ENCODE measurements around the gene TMEM250.
A peak's percentile ranks its signal among the peaks of the same experiment; 100 is the strongest.
"Not testable (repeated sequence)": the region's sequence is repeated elsewhere in the genome, so short reads cannot be mapped to it uniquely, and the experiment has no call there.

The TMEM250 gene

DNA sequence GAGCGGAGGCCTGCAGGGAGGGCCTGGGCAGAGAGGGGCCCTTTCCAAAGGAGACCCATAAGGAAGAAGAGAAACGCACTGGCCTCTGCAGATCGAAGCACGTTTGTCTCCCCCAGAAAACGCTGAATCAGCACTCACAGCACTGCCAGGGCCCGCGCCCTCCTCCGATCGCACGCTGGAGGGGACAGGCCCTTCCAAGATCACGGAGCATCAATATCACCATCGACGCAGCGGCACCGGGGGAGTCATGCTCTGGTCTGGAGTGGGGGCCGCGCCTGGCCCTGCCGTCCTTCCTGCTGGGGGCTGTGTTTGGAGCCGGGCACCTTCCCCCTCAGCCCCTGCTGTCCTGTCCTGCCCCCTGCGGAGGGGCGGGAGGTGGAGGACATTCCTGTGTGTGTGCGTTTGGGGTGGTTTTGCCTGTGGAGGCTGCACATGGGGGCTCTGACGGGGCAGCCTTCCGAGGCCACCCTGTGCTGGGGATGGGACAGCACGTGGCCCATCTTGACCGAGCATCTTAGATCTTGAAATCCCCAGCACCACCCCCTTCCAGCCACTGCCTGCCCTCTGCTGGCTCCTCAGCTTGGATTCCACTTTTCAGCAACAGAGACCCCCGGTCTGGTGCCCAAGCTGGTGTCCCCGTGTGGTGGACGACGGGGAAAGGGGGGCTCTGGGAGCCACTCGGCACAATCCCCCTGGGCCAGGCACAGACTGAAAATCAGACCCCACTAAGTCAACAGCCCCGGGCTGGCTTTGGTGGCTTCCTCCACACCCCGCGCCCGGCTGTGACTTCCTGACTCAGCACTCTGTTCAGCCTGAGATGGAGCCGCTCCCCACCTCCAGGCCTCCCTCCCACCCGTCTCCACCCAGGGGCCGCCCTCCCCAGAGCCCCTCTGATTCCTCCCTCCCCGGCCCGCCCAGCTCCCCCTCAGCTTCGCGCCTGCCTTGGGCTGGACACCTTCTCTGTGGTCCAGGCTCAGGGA, 8.3 kb downstream of the TMEM250 start:
- DNase-seq = peak; percentile 62

DNA sequence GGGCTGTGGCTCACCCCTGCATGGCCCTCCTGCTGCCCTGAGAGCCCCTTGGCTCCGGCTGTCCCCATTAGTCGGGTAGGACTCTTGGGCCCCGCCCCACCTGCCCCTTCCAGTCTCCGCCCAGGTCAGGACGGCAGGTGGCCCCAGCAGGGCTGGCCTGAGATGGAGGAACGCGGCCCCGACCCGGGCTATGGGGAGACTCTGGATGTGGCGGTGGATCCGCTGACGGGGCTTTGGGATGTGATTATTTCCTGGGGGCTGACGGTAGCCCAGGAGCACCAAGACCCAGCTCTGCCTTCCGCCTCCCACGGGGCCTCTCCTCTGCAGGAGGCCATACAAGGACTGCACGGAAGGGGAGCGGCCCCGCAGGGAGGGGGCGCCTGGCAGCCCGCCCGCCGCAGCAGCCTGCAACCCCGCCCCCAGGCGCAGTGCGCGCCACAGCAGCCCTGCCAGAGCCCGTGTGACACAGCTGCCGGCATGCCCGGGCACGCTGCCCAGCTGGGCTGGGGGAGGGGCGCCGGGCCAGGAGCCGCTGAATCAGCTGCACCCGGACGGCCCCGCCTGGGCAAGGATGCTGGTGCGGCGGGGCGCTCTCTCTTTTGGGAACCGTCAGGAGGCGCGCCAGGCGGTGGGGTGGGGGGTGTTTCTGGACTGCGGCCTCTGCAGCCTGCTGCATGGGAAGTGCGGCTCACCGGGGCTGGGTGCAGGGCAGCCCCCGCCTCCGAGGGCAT, 9.2 kb downstream of the TMEM250 start:
- peak; percentile 94 for DNase-seq

DNA sequence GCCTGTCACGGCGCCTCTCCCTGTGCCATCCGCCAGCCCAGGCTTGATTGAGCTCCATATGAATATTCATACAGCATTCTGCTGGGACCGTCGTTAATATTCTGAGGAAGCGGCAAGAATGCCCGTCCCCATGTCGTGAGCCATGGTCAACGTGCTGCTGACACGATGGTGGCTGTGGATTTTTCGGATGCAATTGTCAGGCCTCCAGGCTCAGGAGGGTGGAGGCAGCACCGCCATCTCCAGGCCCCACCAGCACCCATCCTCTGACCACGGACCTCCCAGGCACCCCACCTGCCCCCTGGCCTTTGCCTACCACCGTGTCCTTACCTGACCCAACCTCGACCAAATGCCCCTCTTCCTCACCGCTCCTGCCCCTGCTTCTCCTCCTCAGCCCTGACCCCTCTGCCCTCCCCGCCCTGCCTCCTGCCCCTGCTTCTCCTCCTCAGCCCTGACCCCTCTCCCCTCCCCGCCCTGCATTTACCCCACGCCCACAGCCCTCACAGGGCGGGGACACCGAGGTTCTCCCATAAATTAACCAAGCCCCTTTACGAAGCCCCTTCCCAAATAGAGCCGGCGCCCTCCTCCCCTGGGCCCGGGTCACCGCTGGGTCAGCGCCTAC, 9.9 kb downstream of the TMEM250 start:
- no peak for DNase-seq

DNA sequence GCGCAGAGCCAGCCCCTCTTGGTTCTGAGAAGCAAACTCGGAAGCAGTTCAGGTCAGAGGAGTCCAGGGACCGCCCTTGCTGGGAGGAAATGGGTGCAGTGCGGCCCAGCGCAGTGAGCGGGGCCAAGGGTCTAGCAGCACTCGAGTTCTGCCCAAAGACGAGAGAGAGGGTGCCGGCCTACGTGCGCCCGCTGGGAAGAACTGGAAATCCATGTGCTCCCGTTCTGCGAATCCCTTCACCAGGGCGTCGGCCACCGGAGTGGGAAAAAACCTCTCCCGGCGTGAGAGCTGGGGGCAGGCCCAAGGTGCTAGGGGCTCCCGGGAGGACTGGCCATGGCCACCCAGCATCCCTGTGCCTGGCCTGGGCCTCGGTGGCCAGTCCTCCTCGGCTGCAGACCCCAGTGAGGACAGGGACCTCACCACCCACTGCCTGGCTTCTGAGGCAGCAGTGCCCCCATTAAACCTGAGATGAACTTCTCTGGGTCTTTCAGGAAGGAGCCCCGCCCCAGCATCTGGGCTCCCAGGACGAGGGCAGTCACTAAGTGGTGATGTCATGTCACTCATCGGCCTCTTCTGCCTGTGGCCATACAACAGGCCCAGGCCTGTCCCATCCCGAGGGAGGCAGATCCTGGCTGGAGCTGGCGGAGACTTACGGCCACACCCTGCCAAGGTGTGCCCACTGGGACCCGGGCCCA, 10.6 kb downstream of the TMEM250 start:
- DNase-seq = no peak

DNA sequence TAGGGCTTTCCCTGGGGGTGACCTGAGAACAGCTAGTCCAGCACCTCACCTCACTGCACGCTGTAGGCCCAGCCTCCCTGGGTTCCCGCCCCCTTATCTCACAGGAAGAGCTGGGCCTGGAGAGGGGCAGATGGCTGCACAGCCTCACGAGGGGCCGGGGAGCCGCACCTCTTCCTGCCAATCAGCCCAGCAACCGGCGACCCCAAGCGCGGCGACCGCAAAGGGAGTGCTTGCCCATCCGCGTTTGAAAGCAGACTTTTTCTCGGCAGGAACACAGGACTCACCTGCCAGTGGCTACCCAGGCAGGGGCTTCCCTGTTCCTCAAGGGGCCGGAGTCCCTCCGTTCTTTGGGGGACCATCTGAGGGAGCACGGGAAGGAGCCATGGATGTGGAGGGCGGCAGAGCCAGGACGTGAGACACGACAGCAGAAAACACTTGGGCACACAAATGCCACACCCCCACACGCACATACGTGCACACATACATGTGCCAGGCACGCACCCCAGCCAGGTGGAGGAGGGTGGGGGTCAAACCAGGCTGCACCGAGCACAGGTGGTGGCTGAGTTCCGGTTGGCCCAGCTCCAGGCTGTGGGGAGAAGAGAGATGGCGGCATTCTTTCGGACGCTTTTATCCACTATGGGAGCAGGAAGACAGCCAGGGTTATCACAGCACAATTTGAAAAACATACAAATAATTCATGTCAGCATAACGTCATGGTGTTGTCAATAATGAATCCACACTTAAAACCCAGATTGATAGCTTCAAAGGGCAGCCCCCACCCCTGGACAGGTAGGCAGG, 11.3 kb downstream of the TMEM250 start:
- DNase-seq = peak; percentile 54

DNA sequence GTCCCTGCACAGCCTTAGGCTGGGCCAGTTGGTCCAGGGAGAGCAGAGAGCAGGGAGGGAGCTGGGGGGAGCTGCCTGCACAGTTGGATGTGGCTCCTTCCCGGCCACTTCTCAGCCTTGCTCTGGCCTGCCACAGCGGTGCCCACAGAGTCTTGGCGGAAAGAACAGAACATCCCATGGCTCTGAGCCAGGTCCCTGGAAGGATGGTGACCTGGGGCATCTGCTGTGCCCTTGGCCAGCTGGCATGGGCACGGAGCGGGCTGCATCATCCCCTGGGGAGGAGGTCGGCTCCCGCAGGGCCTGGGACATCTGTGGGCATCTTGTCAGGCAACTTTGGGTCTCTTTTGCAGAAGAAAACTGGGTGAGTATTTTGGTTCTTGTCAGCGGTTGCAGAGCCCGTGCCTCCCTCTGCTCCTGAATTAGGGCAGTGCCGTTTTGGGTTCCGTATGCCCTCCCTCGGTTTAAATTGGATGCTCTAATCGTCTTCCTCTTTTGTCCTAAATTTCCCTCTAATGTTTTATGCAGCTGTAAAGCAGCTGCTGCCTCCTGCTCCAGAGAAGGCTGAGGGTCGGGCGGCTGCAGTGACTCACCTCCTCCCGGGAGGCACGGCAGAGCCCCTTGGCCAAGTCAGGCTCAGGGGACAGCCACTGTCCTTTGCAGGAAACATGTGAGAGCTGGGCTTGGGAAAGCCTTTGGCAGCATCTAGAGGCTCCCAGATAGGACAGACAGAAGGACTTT, 13.1 kb downstream of the TMEM250 start:
- no peak for DNase-seq

DNA sequence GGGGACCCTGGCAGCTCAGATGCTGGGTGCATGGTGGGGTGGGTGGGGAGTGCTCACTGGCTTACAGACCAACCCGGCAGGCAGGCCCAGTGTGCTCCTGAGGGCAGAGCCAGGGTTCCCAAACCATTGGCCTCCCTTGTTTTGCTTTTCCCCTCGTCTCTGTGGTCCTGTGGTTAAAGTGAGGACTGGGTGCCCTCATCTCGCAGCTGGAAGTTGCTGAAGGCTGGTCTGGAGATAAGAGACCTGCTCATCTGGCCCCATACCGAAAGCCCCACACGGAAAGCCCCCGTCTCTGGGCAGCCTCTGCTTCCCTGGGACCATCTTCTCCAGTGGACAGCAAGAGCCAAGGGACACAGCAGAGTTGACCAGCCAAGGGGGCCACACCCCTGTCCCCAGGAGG, 13.8 kb downstream of the TMEM250 start:
- no peak for DNase-seq

DNA sequence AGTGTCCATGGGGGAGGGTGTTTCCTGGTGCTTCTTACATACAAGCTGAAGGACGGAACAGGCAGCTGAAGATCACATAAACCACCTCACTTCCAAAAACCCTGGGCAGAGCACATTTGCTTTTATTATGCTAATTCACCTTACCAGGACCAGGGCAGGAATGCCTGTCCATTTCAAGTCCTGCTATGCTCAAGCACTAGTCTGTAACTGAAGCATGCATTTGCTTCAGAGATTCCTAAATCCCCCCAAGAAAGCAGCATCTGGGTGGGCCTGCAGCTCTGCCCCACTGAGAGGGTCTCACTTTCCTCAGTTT, 14.2 kb downstream of the TMEM250 start:
- DNase-seq = no peak

DNA sequence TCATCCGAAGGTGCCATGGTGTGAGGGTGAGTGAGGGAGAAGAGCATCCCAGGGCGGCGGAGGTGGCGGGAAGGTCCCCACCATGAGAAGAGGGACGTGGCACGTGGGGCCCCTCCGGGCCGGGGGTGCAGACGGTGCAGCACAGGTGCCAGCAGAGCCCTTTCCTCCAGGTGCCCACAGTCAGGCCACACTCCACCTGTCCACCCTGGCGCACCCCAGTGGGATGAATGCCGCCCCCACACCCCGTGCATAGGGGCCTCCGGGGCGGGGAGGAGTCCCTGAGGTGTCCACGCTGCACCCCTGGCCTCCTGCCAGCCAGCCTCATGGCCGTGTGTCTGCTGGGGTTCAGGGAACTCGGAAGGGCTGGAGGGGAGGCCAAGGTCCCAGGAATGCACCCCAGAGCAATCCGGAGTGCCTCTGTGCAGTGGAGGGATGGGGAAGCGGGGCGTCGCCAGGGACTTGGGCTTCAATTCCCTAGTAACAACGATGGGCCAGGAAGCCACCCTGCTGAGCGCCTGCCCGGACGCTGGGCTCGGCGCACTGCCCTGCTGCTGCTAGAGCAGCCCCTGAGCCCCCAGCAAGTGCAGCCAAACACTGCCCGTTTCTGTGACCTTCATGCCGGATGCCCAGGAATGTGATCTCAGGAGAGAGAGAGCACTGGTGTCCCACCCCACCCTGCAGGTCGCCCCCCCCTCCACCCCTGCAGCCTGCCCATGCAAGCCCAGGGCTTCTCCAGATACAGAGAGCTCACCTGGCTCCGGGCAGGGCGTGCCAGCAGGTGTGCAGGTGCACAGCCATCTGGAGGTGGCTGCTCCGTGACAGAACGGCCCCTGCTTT, 14.8 kb downstream of the TMEM250 start:
- DNase-seq = no peak

DNA sequence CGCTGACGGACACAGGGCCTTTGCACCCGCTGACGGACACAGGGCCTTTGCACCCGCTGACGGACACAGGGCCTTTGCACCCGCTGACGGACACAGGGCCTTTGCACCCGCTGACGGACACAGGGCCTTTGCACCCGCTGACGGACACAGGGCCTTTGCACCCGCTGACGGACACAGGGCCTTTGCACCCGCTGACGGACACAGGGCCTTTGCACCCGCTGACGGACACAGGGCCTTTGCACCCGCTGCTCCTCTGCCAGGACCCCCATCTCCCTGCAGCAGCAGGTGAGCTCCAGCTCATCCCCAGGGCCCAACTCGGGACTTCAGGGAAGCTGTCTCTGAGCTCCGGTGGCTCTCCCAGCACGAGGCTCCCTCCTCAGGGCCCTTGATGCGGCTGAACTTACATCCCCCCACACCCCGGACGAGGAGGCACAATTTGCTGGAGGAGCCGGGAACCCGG, 17.0 kb downstream of the TMEM250 start:
- not testable (repeated sequence) for DNase-seq

DNA sequence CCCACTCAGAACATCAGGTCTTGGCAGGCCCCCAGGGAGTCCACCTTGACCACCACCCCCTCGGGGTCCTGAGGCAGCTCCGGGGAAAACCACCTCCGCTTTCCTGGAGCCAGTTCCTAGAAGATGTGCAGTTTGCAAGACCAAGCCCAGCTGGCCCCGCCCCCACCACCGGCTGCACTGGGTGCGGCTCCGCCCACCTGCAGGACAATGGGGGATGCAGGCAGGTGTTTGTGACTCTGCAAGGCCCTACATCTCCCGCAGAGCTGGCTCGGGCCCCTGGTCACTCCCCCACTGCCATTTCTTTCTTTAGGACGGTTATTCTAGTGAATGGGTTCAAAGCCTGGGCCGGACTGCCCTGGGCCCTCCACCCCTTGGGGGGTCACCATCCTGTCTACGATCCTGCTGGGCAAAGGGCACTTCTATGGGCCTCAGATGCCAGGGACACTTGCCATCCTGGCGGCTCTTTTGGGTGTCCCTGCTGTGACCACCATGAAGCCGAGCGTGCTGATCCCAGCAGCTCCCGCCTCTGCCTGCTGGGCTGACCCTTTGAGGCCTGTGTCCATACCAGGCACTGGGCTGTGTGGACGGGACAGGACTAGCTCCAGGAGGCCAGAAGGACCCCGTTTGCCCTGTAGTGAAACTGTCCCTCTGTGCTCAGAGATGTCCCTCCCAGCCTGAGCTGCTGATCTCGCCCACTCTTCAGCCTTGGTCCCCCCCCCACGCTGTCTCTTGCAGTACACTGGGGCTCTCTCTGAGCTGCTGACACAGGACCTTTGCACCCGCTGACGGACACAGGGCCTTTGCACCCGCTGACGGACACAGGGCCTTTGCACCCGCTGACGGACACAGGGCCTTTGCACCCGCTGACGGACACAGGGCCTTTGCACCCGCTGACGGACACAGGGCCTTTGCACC, 17.7 kb downstream of the TMEM250 start:
- no peak for DNase-seq

DNA sequence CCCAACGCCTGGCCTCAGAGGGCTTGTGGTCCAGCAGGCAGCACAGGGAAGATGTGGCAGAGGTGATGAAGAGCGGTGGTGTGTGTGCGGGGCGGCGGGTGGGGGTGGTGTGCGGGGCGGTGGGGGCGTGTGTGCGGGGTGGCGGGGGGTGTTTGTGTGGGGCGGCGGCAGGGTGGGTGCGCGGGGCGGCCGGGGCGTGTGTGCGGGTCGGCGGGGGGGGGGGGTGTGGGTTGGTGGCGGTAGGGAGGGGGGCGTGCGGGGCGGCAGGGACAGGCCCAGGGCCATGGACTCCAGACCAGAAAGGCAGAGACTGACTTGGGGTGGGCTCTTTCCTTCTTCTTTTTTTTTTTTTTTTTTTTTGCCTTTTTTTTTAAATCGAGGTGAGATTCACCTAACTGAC, 19.1 kb downstream of the TMEM250 start:
- no peak for DNase-seq

DNA sequence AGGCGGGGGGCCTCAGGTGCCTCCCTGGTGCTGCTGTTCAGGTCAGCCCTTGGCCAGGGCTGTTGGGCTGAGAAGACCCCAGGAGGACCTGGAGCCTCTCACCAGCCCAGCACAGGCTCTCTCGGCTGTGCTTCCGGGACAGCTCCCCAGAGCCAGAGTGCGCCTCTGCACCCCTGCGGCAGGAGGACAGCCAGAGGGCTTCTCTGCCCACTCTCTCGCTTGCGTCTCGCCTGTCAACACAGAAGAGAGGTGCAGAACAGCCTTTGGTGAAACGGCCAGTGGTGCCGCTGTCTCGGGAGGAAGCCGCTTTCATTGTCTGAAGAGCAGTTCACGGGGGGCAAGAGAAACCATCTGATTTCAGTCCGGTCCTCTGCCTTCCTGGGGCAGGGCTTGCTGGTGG, 19.8 kb downstream of the TMEM250 start:
- no peak for DNase-seq

DNA sequence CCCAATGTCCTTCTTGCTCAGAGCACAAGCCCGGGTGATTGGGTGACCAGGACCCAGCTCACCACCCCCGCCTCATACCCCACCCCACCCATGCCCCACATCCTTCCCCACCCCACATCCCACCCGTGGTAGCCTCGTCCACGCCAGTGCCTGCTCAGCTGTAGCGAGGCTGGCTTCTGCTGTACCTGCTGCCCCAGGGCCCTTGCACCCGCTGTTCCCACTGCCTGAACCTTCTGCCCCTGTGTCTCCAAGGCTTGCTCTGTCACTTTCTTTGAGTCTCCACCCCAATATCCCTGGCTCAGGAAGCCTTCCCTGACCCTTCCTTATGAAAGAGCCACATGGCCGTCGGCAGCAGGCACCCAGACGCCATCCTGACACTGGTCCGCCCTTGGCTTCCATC, 20.5 kb downstream of the TMEM250 start:
- no peak for DNase-seq

DNA sequence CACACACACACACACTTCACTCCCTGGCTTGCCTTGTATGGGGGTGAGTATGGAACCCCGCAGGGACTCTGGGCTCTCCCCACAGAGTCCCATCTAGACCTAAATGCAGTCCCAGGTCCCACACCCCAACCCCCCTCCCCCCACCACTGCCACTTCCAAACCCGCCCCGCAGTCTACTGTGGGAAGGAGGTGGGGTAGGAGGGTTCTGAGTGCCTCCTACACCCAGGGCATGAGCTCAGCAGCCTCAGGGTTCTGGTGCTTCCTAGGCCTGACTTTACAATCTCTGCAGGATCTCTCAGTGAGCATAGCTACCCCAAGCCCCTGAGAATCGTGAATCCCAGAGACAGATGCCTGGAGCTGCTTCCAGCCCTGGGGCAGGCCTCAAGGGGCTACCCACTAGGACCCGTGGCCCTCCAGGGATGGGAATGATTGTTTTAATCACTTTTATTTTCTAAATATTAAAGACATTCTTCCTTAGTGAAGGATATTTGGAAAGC, 22.1 kb downstream of the TMEM250 start:
- DNase-seq = no peak

DNA sequence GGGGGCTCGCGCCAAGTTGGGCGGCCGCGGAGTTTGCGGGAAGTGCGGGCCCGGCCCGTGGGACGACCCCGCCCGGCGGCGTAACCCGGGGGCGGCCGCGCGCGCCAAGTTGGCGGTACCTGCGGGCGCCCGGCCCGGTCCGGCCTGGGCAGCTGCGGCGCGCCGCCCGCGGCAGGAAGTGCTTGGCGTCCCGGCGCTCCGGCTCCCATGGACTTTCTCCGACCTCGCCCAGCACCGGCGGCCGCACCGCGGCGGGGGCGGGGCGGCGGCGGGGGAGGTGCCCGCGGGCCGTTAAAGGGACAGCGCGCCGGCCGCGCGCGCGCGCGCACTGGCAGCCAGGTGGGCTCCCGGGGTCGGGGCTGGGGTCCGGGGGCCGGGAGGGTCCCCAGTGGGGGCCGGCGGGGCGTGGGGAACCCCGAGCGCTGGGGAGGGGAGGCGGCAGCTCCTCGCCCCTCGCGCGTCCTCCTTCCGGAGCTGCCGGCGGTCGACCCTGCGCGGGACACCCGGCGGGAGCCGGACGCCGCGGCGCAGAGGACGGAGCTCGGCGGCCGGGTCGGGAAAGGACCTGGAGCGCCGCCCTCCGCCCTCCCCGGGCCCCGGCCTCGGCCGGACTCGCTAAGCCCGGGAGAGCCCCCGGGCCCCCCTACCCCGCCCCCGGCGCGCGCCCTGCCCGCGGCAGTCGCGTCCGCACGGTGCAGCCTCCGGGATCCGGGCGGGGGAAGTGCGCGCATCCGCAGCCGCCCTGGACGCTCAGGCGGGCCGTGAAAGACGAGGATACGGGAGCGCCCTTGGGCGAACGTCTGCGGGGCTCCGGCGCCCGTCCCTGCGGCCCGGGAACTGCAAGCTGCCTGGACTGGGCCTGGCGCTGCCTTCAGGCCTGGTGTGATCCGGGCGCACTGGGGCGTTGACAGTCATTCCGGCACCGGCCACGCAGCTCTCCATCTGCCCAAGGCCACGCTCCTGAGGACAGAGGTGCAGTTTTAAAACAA, 23.3 kb downstream of the TMEM250 start, which contains the start of gene NACC2:
Gene NACC2, minus strand, starts transcription at position 220 of the 989 bp plus-strand sequence. CDS start 44,768 bp downstream, outside the sequence.
- DNase-seq = peak; percentile 59

DNA sequence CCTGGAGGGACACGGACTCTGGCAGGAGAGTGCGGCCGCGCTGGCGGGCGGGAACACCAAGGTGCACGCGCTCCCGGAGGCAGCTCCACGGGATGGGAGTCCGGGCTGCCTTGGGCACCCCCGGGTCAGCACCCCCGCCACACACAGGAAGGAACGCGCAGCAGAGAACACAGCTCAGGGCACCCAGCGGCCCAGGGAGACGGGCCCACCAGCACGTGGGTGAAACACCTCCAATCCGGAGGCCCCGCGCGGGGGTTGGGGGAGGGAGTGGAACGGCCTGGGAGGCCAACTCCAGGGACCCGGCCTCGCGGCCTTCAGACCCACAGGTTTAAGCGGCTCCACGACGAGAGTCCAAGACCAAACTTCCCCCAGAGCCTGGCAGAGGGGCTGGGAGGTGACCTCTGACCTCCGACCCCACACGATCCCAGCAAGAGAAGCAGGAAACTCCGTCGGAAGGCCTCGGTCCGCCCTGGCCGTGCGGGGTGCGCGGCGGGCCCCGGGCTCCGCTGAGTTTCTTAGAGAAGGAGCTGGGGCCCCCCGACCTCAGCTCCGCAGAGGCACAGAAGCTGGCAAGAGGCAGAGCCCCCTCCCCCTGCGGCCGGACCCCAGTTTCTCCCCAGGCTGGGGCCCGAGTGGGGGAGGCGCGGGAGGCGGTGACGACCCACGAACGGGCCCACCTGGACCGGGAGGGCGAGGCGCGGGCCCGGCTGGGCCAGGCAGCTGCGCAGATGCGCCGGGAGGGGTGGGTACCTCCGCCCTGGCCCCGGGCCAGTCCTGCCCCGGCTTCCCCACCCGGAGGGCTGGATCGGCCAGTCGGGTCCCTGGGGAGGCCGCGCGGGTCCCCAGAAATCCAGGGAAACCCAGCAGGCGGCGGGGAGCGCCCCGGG, 24.4 kb downstream of the TMEM250 start:
- DNase-seq = peak; percentile 65

All from activated CD4-positive, CD25-positive, alpha-beta regulatory T cell treated with anti-CD3 and anti-CD28 coated beads, Interleukin-2, amount 50 U/mL, for 72 hours (primary cell).